AG04449 (cell line): ENCODE measurements around the gene MAGEL2.

Source experiments
- CTCF ChIA-PET: fragments of 350-600 bp; formaldehyde crosslinking; extraction: SDS; loops from one replicate; lab custom pipeline; 2021; ENCODE audit warnings: antibody characterized with exemption; lab: Yijun Ruan, JAX
- POLR2A ChIA-PET: fragments of 400-600, 350-600 bp; formaldehyde crosslinking; extraction: SDS; loops from one replicate; lab custom pipeline; 2020; ENCODE audit warnings: antibody characterized with exemption, inconsistent platforms; lab: Yijun Ruan, JAX
- DNase-seq: peaks from one replicate; pipeline ENCODE4 v3.0.0-alpha.2; 2010; ENCODE audit warnings: low read depth, low spot score
- H3K4me3 ChIP-seq: 2 replicates; pipeline ENCODE4 v1.5.1; 2011; ENCODE audit warnings: low read depth, mild to moderate bottlenecking, control low read depth, low read length
- CTCF ChIP-seq: IDR thresholded peaks from one replicate; pipeline ENCODE4 v1.5.1; 2011; ENCODE audit warnings: mild to moderate bottlenecking, moderate library complexity, low read length, control low read depth, inconsistent platforms; ENCODE audit not compliant: insufficient read depth; ENCODE audit errors: missing control alignments

Gene MAGEL2

GRCh38 chr15:23686466-23687142, 38.9 kb upstream of the MAGEL2 start:
- no peak for DNase-seq
- POLR2A ChIA-PET = no interaction called here
- no peak for TF ChIP-seq CTCF

GRCh38 chr15:23671481-23671880, 23.8 kb upstream of the MAGEL2 start:
- TF ChIP-seq CTCF = no peak
- no peak overlapping the region for H3K4me3 ChIP-seq
- CTCF ChIA-PET = no interaction called here
- POLR2A ChIA-PET = no interaction called here
- no peak for DNase-seq

More at GRCh38 chr15:23686466-23687142, 38.9 kb upstream of the MAGEL2 start:
- CTCF ChIA-PET = no interaction called here
- peak overlapping the region; percentile 63 for H3K4me3 ChIP-seq

GRCh38 chr15:23670970-23671369, 23.3 kb upstream of the MAGEL2 start:
- no peak for DNase-seq
- ChIA-PET CTCF (no interaction called here), POLR2A (no interaction called here)
- no peak for TF ChIP-seq CTCF
- no peak overlapping the region for H3K4me3 ChIP-seq

- TF ChIP-seq CTCF = no peak
- no peak for DNase-seq
- ChIA-PET CTCF (no interaction called here), POLR2A (no interaction called here)
- H3K4me3 ChIP-seq = no peak overlapping the region
Measured at GRCh38 chr15:23663232-23663631, 15.6 kb upstream of the MAGEL2 start.

- no peak overlapping the region for H3K4me3 ChIP-seq
- DNase-seq = no peak
- peak; percentile 40 for TF ChIP-seq CTCF
- ChIA-PET POLR2A (no interaction called here), CTCF (interaction anchor here (0.7 kb wide), 1 partner anchor 13 kb away, joined by 3 read pairs; no protein-coding TSS in a partner anchor)
Measured at GRCh38 chr15:23648920-23649515, 1.4 kb upstream of the MAGEL2 start.

GRCh38 chr15:23647001-23647295, 719 bp downstream of the MAGEL2 start:
- H3K4me3 ChIP-seq = peak overlapping the region; percentile 49
- DNase-seq = no peak
- CTCF ChIA-PET = no interaction called here
- POLR2A ChIA-PET = no interaction called here
- TF ChIP-seq CTCF = no peak
